ENCODE measurements around the gene HAPSTR1.

Gene HAPSTR1

DNA sequence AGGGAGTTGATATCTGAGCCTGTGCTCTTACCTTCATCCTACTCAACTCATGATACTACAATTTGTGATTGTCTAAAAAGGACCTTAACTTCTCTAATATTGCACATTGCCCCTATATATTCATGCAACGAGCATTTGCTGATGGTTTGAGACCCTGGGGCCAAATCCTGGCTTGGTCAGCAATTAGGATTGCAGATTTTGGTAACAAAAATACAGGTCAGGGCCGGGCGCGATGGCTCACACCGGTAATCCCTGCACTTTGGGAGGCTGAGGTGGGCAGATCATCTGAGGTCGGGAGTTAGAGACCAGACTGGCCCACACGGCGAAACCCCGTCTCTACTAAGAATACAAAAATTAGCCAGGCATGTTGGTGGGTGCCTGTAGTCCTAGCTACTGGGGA, 35.4 kb upstream of the HAPSTR1 start (continued):
- TF ChIP-seq, protein P1, sequence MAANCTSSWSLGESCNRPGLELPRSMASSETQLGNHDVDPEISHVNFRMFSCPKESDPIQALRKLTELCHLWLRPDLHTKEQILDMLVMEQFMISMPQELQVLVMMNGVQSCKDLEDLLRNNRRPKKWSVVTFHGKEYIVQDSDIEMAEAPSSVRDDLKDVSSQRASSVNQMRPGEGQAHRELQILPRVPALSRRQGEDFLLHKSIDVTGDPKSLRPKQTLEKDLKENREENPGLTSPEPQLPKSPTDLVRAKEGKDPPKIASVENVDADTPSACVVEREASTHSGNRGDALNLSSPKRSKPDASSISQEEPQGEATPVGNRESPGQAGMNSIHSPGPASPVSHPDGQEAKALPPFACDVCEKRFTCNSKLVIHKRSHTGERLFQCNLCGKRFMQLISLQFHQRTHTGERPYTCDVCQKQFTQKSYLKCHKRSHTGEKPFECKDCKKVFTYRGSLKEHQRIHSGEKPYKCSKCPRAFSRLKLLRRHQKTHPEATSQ (tag by site-specific recombination; IDR thresholded peaks at IDR 0.05) = no peak

DNA sequence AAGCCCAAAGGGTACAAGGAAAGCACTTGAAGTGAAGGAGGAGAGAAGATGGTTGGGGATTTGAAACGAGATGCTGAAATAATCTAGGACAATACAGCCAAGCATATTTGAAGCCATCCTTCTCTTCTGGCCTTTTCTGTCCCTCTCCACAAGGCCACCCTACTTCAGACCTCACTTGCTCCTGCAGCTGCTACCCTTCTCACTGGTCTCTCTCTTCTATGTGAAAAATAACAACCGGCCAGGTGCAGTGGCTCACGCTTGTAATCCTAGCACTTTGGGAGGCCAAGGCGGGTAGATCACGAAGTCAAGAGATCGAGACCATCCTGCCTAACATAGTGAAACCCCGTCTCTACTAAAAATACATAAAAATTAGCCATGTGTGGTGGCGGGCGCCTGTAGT, 33.2 kb upstream of the HAPSTR1 start:
- POLR2A ChIA-PET = interaction anchor here (0.9 kb wide), 1 partner anchor 100 kb away, joined by 3 read pairs; no protein-coding TSS in a partner anchor
- Histone ChIP-seq H3K9me3 (ENCODE audit: control insufficient read depth, insufficient read depth, low read depth, low read length) (no peaks in the 10 kb centered on the region), H3K4me3 (ENCODE audit: low read depth, low read length) (no peak overlapping the region), H3K4me1 (ENCODE audit: control insufficient read depth, insufficient read depth, low read length) (no peaks in the 10 kb centered on the region), H3K36me3 (ENCODE audit: control insufficient read depth in 2 of 2, insufficient read depth in 1 of 2, low read length in 2 of 2) (no peaks in the 10 kb centered on the region), H3K27ac (ENCODE audit: extremely low read depth, low read depth, low read length) (no peak overlapping the region)
- CTCF ChIA-PET = no interaction called here
- no peak for TF ChIP-seq ZNF221 (tag by site-specific recombination; IDR thresholded peaks at IDR 0.05; ENCODE audit: borderline replicate concordance)
- no peak for TF ChIP-seq MZF1 (tag by site-specific recombination; IDR thresholded peaks at IDR 0.05; ENCODE audit: borderline replicate concordance)
- TF ChIP-seq KLF1 (tag by site-specific recombination; IDR thresholded peaks at IDR 0.05) = no peak
- TF ChIP-seq ZNF776 (tag by site-specific recombination; IDR thresholded peaks at IDR 0.05; ENCODE audit: borderline replicate concordance) = no peak
- no peak for TF ChIP-seq ZNF510 (tag by site-specific recombination; IDR thresholded peaks at IDR 0.05; ENCODE audit: insufficient replicate concordance)
- TF ChIP-seq ZNF777 (tag by site-specific recombination; IDR thresholded peaks at IDR 0.05; ENCODE audit: borderline replicate concordance) = no peak
- TF ChIP-seq, protein P2, sequence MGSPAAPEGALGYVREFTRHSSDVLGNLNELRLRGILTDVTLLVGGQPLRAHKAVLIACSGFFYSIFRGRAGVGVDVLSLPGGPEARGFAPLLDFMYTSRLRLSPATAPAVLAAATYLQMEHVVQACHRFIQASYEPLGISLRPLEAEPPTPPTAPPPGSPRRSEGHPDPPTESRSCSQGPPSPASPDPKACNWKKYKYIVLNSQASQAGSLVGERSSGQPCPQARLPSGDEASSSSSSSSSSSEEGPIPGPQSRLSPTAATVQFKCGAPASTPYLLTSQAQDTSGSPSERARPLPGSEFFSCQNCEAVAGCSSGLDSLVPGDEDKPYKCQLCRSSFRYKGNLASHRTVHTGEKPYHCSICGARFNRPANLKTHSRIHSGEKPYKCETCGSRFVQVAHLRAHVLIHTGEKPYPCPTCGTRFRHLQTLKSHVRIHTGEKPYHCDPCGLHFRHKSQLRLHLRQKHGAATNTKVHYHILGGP (tag by site-specific recombination; IDR thresholded peaks at IDR 0.05) = no peak

DNA sequence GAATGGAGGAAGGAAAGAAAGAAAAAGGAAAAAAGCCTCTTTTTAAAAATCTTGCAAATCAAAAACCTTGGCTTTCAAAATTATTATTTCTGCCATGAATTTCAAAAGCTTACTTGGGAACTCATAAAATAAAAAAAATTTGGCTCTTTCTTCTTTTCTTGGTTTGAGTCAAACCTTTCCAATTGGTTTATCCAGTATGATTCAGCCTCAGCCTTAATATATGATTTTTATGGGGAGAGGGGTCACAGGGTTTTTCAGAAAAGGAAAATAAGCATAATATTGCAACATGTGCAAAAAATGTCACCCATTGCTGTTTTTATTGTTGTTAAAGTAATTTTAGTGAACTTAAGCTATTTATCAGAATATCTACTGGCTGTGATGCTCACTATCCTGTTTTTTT, 31.2 kb upstream of the HAPSTR1 start:
- no peak overlapping the region for H3K27ac ChIP-seq (ENCODE audit: extremely low read depth, low read depth, low read length)
- no peaks in the 10 kb centered on the region for H3K36me3 ChIP-seq (ENCODE audit: control insufficient read depth in 2 of 2, insufficient read depth in 1 of 2, low read length in 2 of 2)
- no peaks in the 10 kb centered on the region for H3K4me1 ChIP-seq (ENCODE audit: control insufficient read depth, insufficient read depth, low read length)
- ChIA-PET POLR2A (no interaction called here), CTCF (interaction anchor here (1.1 kb wide), 1 partner anchor 13 kb away, joined by 3 read pairs; no protein-coding TSS in a partner anchor)
- TF ChIP-seq, protein P3, sequence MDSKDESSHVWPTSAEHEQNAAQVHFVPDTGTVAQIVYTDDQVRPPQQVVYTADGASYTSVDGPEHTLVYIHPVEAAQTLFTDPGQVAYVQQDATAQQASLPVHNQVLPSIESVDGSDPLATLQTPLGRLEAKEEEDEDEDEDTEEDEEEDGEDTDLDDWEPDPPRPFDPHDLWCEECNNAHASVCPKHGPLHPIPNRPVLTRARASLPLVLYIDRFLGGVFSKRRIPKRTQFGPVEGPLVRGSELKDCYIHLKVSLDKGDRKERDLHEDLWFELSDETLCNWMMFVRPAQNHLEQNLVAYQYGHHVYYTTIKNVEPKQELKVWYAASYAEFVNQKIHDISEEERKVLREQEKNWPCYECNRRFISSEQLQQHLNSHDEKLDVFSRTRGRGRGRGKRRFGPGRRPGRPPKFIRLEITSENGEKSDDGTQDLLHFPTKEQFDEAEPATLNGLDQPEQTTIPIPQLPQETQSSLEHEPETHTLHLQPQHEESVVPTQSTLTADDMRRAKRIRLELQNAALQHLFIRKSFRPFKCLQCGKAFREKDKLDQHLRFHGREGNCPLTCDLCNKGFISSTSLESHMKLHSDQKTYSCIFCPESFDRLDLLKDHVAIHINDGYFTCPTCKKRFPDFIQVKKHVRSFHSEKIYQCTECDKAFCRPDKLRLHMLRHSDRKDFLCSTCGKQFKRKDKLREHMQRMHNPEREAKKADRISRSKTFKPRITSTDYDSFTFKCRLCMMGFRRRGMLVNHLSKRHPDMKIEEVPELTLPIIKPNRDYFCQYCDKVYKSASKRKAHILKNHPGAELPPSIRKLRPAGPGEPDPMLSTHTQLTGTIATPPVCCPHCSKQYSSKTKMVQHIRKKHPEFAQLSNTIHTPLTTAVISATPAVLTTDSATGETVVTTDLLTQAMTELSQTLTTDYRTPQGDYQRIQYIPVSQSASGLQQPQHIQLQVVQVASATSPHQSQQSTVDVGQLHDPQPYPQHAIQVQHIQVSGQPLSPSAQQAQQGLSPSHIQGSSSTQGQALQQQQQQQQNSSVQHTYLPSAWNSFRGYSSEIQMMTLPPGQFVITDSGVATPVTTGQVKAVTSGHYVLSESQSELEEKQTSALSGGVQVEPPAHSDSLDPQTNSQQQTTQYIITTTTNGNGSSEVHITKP (tag by site-specific recombination; IDR thresholded peaks at IDR 0.05) = peak; percentile 60
- TF ChIP-seq ZNF623 (tag by site-specific recombination; IDR thresholded peaks at IDR 0.05) = no peak
- no peak for TF ChIP-seq ZNF202 (tag by site-specific recombination; IDR thresholded peaks at IDR 0.05; ENCODE audit: borderline replicate concordance)
- no peak for TF ChIP-seq ZNF2 (tag by site-specific recombination; IDR thresholded peaks at IDR 0.05)
- H3K9me3 ChIP-seq (ENCODE audit: control insufficient read depth, insufficient read depth, low read depth, low read length) = no peaks in the 10 kb centered on the region
- no peak overlapping the region for H3K4me3 ChIP-seq (ENCODE audit: low read depth, low read length)

DNA sequence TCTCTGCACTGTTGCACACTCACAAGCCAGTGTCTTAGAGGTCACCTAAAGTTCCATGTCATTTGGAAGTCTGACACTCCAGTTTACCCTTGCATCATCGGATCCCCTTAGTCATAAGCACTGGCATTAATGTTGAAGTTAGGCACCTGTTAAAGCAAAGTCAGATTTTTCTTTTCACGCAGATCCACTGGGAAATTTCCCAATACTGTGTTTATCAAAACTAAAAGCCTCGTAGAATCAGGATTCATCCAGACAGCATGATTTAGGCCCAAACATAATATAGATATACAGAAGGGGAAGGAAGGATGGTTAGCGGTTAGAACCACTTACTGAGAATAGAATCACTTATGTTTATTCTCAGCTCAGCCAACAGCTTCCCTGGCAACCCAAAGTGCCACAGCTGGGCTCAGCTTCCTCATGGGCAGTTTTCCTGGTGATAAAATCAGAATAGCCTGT, 30.1 kb upstream of the HAPSTR1 start:
- H3K4me1 ChIP-seq (ENCODE audit: control insufficient read depth, insufficient read depth, low read length) = no peaks in the 10 kb centered on the region
- no peaks in the 10 kb centered on the region for H3K9me3 ChIP-seq (ENCODE audit: control insufficient read depth, insufficient read depth, low read depth, low read length)
- no peaks in the 10 kb centered on the region for H3K36me3 ChIP-seq (ENCODE audit: control insufficient read depth in 2 of 2, insufficient read depth in 1 of 2, low read length in 2 of 2)
- ChIA-PET CTCF (interaction anchor here (0.6 kb wide), 1 partner anchor 73 kb away, joined by 3 read pairs; no protein-coding TSS in a partner anchor), POLR2A (no interaction called here)
- H3K4me3 ChIP-seq (ENCODE audit: low read depth, low read length) = no peak overlapping the region
- no peak overlapping the region for H3K27ac ChIP-seq (ENCODE audit: extremely low read depth, low read depth, low read length)
- TF ChIP-seq ZNF394 (tag by site-specific recombination; IDR thresholded peaks at IDR 0.05; ENCODE audit: borderline replicate concordance) = no peak
- TF ChIP-seq PRDM4 (tag by site-specific recombination; IDR thresholded peaks at IDR 0.05) = no peak
- TF ChIP-seq ZBTB21 (tag by site-specific recombination; IDR thresholded peaks at IDR 0.05) = no peak
- TF ChIP-seq SCRT2 (tag by site-specific recombination; IDR thresholded peaks at IDR 0.05) = 0 out of 2 replicates have a peak, but pooled peaks have one; percentile 15
- TF ChIP-seq ZNF549 (tag by site-specific recombination; IDR thresholded peaks at IDR 0.05) = no peak

Data from HEK293 (cell line).